Hematopoietic multipotent progenitor cell treated with erythropoietin and hydrocortisone succinate and interleukin-3 and kit ligand, for 6 days (in vitro differentiated cells): Measurements from ENCODE around the gene CD180.

Experiments used
- DNase-seq: peaks from one replicate; pipeline ENCODE4 v3.0.0-alpha.2; 2015

Gene CD180

GRCh38 chr5:67156976-67157583, 39.5 kb downstream of the CD180 start:
- DNase-seq, result peak; percentile 58

GRCh38 chr5:67154556-67155206, 41.9 kb downstream of the CD180 start:
- DNase-seq, result no peak

GRCh38 chr5:67153292-67153691, 43.3 kb downstream of the CD180 start:
- no peak for DNase-seq

GRCh38 chr5:67152400-67152799, 44.2 kb downstream of the CD180 start:
- no peak for DNase-seq

- peak; percentile 23 for DNase-seq
Measured at GRCh38 chr5:67149951-67150523, 46.6 kb downstream of the CD180 start.

GRCh38 chr5:67149057-67149950, 47.3 kb downstream of the CD180 start:
- DNase-seq, result no peak

GRCh38 chr5:67147760-67148159, 48.8 kb downstream of the CD180 start:
- no peak for DNase-seq

GRCh38 chr5:67146981-67147380, 49.6 kb downstream of the CD180 start:
- no peak for DNase-seq

- peak; percentile 59 for DNase-seq
Measured at GRCh38 chr5:67146574-67146973, 50.0 kb downstream of the CD180 start.

GRCh38 chr5:67144183-67144639, 52.4 kb downstream of the CD180 start:
- DNase-seq, result no peak

GRCh38 chr5:67143549-67143948, 53.0 kb downstream of the CD180 start:
- DNase-seq, result no peak

GRCh38 chr5:67142816-67143215, 53.8 kb downstream of the CD180 start:
- no peak for DNase-seq

GRCh38 chr5:67141644-67142043, 55.0 kb downstream of the CD180 start:
- no peak for DNase-seq

GRCh38 chr5:67140413-67140812, 56.2 kb downstream of the CD180 start:
- DNase-seq, result no peak

GRCh38 chr5:67139030-67139429, 57.6 kb downstream of the CD180 start:
- no peak for DNase-seq

GRCh38 chr5:67135381-67135984, 61.1 kb downstream of the CD180 start:
- DNase-seq, result no peak

GRCh38 chr5:67133776-67134175, 62.8 kb downstream of the CD180 start:
- no peak for DNase-seq

GRCh38 chr5:67133217-67133616, 63.4 kb downstream of the CD180 start:
- no peak for DNase-seq

GRCh38 chr5:67129768-67130167, 66.8 kb downstream of the CD180 start:
- no peak for DNase-seq
